Stimulated activated CD4-positive, alpha-beta T cell treated with anti-CD3 and anti-CD28 coated beads, TNF-alpha, amount 100 ng/mL, for 1 hour (primary cell): ENCODE measurements around the gene ANKRD16.

Experiments used
- DNase-seq, 3 donors: peaks; one replicate each; pipeline ENCODE4 v3.0.0-alpha.2; 2020; ENCODE audit warnings: low read depth in 3 of 3, low spot score in 1 of 3

Gene ANKRD16

GRCh38 chr10:5904227-5904626 lies 14.5 kb upstream of the ANKRD16 start:
- no peak for DNase-seq

DNA sequence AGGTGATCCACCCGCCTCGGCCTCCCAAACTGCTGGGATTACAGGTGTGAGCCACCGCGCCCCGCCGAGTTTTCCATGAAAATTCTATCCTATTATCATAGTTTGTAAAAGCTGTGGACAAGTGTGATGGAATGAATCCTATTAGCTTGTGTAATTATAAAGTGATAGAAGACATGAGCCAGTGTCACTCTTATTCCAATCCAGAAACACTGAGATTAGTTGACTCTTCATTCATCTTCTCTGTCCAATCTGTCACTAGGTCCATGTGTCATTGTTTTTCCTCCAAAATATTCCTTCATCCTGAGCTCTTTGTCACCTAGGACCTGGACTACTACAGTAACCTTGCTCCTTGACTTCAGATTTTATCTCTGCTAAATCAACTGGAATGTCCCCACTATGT lies 13.9 kb upstream of the ANKRD16 start:
- no peak for DNase-seq

DNA sequence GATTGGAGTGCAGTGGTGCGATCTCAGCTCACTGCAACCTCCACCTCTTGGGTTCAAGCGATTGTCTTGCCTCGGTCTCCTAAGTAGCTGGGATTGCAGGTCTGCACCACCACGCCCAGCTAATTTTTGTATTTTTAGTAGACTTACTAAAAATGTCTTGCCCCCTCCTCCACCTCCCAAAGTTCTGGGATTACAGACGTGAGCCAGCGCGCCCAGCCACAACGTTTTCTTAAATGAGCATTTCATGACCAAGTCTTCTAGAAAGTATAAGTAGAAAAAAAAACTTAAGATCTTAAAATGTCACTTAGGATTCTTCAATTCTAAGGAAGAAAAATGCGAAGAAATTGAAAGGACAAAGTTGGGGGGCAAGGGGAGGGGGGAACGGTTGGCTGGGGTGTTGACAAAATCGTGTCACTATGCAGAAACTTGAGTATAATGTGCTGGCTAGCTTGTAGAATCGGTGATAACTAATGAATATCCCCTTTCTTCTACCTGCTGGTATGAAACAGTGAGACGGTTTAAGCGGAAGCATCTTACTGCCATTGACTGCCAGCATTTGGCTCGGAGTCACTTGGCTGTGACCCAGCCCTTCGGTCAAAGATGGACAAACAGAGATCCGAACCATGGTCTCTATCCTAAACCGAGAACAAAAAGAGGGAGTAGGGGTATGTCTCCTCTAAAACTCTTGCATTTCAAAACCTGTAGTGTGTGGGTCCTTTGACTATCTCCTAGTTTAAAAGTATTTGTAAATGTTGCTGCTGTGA lies 13.0 kb upstream of the ANKRD16 start:
- DNase-seq: no peak

- DNase-seq: no peak
Observed at GRCh38 chr10:5900247-5900646, 10.6 kb upstream of the ANKRD16 start.

DNA sequence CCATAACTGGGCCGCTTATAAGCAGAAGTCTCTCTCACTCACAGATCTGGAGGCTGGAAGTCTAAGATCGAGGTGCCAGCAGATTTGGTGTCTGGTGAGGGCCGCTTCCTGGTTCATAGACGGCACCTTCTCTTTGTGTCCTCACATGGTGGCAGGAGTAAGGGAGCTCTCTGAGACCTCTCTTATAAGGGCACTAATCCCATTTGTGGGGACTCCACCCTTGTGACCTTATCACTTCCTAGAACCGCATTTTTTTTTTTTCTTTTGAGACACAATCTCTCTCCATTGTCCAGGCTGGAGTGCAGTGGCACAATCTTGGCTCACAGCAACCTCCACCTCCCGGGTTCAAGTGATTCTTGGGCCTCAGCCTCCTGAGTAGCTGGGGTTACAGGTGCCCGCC lies 8.5 kb upstream of the ANKRD16 start:
- DNase-seq: no peak

DNA sequence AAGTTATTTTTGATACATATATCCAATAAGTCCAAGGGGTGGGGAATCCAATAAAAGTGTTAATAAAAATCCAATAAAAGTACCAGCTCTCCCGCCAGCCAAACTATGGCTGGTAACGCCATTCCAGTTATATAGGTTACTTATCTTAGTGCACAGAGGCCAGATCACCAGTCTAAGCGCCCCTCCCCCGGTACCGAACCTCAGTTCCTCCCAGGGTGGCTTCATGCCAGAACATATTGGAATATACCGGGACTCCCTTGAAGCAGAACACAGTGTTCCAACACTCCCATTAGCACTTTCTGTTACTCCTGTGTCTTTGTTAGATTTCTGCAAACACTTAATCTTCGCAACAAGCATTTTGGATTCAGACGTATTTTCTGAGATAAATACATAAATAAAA lies 7.8 kb upstream of the ANKRD16 start:
- DNase-seq: no peak

DNA sequence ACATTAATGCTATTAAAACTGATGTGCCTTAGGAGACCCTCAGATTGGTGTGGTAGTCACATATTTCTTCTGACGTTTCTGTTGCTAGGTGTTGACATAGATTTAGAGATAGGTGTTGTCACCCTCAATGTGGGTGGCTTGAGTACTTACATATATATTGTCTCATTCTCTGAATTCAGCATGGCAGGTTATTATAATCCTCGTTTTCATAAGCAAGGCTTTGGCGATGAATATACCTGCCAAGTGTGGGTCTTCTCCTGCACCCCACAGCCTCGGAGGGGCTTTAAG lies 7.3 kb upstream of the ANKRD16 start:
- no peak for DNase-seq

DNA sequence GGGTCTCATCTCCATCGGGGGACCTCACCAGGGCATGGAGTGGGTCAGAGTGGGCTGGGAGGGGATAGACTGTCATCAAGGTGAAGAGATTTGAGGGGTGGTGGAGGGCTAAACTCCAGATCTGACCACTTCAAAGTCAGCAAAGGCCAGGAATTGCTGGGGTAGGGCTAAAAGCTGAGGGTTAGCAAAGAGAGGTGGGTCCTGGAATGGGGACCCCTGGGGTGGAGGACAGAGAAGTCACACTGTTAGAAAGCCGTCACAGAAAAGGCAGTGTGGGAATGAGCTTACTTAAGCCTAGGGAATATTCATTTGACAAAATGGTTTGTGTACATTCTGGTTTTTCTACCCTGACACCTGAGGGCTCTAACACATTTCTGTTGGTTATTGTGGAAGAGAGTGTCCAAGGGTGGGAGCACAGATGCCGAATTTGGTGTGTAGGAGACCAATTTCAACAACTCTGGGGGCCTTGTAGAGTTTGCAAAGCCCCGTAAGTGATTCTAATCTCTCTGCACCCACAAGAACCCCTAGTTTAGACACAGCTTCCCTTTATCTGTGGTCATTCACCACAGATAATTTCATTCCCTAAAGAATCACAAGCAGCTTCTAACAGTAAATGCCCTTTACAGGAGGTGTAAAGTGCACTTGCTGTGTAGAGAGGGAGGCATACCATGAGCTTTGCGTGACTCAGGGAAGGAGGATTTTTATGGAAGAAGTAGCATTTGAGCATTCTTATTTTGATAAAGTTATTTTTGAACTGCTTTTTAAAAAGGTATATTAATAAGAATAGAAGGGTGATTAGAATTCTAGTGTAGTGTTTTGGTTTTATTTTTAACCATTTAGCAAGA lies 6.7 kb upstream of the ANKRD16 start:
- DNase-seq: no peak

- DNase-seq: no peak
Observed at GRCh38 chr10:5895804-5896203, 6.1 kb upstream of the ANKRD16 start.

DNA sequence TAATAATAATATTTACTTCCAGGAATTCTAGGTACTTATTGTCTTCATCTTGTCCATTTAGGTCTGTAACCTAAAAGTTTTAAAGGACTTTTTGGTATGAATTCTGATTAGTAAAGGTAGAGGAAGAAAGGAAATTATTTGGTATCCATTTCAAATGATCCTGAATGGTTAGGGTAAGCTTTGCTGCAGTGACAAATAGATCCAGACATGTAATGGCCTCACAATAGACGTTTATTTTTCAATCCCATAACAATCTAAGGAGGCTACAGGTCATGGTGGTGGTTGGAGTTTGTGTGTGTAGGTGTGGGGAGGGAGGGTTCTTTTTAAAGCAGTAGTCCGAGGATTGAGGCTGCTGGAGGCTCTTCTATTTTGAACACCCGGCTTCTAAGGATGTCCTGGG lies 5.7 kb upstream of the ANKRD16 start:
- no peak for DNase-seq

DNA sequence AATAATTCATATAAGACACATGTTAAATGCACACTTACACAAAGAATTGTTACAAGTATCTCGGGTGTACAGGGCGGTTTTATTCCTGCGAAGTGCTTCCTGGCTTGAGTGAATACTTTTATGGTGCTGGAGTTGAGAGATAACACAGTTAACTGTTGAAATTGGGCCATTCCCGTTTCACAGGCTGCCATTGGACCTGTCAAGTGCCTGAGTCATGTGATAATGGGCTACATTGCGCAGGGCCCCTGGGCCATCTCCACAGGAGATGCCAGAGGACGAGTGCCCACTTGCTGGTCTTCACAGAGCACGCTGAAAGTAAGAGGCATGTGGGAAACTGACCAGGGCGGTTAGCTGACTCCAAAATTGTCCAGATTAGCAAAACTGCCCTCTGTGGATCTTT lies 5.2 kb upstream of the ANKRD16 start:
- DNase-seq: no peak

GRCh38 chr10:5894403-5894802 lies 4.7 kb upstream of the ANKRD16 start:
- DNase-seq: no peak

DNA sequence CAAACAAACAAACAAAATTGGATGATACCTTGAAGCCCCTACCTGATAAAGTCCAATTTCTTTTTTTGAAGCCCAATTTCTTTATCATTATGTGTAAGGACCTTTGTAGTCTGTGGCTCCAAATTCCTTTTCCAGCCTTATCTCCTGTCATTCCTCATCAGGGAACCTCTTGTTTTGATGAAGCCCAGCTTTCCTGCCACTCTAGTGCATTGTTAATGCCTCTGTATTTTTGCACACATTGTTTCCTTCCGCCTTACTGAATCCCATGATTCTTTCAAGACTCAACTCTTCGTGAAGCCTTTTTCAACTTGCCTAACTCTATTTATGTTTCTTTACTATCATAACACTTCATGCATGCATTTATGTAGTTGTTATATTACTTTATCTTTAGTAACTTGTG lies 3.6 kb upstream of the ANKRD16 start:
- DNase-seq: no peak

- no peak for DNase-seq
Observed at GRCh38 chr10:5892007-5892406, 2.3 kb upstream of the ANKRD16 start.

GRCh38 chr10:5891009-5891408 lies 1.3 kb upstream of the ANKRD16 start:
- no peak for DNase-seq

- DNase-seq: no peak
Observed at GRCh38 chr10:5890452-5890915, 791 bp upstream of the ANKRD16 start.

GRCh38 chr10:5888843-5889623 lies 660 bp downstream of the ANKRD16 start:
- DNase-seq: peak in 2 of 3 donors; percentile 7 to 23

DNA sequence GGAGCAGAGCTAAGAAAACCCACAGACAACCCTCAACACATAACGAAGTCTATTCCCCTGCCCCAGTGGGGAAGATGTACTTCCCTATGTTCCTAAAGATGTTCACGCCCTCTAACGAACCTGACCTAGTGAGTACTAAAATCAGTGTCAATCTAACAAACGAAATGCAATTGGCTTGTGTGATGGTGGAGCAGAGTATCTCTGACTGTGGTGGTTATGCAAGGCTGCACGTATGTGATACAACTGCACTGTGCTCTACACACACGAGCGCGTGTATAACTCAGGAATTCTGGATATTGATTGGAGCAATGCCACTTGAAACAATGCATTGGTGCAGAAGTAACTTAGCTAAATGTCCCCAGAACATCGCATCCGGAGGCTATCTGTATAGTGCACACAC lies 1.3 kb downstream of the ANKRD16 start:
- no peak for DNase-seq

- DNase-seq: no peak
Observed at GRCh38 chr10:5887641-5888040, 2.1 kb downstream of the ANKRD16 start.

GRCh38 chr10:5887029-5887428 lies 2.7 kb downstream of the ANKRD16 start:
- DNase-seq: no peak

DNA sequence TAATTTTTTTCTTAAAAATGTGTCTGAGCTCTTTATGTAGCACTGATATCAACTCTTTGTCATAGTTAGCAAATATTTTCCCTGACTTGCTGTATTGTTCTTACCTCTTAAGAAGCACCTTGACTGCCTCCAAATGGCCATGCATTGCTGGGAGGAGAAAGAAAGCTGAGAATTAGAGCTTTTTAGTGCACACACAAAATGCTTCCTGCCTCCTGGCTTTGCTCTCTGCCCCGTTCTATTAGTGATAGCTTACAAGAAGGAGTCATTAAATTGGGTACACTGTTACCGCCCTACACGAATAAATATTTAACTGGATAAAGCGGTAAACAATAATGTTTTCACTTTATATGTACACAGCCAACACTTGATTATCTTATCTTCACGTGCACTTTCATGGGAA lies 4.1 kb downstream of the ANKRD16 start:
- DNase-seq: no peak

DNA sequence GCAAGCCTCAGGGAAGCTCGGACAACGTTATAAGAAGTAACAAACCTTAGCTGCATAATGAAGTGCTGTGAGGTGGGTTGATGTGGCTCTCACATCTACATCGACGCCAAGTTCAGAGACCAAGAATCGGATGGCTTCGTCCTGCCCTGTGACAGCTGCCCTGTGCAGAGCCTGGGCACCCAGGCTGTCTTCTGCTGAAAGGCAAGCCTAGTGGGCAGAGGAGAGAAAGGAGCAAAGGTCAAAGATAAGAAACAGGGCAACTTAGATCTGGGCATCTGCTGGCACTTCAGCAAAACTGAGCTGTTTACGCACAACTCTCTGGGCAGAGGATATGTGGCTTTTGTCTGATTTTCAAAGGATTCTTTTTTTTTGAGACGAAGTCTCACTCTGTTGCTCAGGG lies 6.7 kb downstream of the ANKRD16 start:
- DNase-seq: no peak
